Peyer's patch (tissue), 4 donors: ENCODE measurements around the gene ESD.

Experiments used
- CTCF ChIP-seq, 6 experiments: fragments of 450-650 bp in 4 of 6; fragments of 200-600 bp in 2 of 6; sonication (generic) in 1 of 6; IDR thresholded peaks; one replicate each; pipeline ENCODE4 v1.5.1; 2017 to 2019; ENCODE audit warnings: antibody characterized with exemption in 6 of 6, mild to moderate bottlenecking in 3 of 6, moderate library complexity in 1 of 6
- POLR2A ChIP-seq, 2 donors: fragments of 450-650 bp; IDR thresholded peaks; one replicate each; pipeline ENCODE4 v1.5.1; 2017; ENCODE audit warnings: antibody characterized with exemption in 2 of 2, mild to moderate bottlenecking in 2 of 2, moderate library complexity in 2 of 2

- TF ChIP-seq POLR2A (IDR thresholded peaks at IDR 0.05) (no peak), CTCF (IDR thresholded peaks at IDR 0.05) (no peak)
These were observed 6.6 kb upstream of the ESD start for GRCh38 chr13:46803586-46803985.
